ENCODE measurements around the gene XXYLT1. TPM values are rescaled to one million over a fixed set of nuclear protein-coding genes. Genes with fewer than 3 reads are reported as not detected.

Gene XXYLT1
- total RNA-seq, 1 donor from 2014 or later = 10.5 TPM

GRCh38 chr3:195160908-195161434 is 110.0 kb downstream of the XXYLT1 start:
- no peak for DNase-seq (ENCODE audit: low read depth)
- no peaks in the 10 kb centered on the region for H3K36me3 ChIP-seq (ENCODE audit: control insufficient read depth, insufficient read depth, low read length)
- no peak overlapping the region for H3K4me3 ChIP-seq (ENCODE audit: low read depth, low read length)
- FAIRE-seq = no peak
- no peaks in the 10 kb centered on the region for H3K27me3 ChIP-seq (ENCODE audit: control insufficient read depth, insufficient read depth, low read length)
- TF ChIP-seq CTCF (IDR thresholded peaks at IDR 0.05; ENCODE audit: insufficient read depth, low read length, severe bottlenecking) = no peak

GRCh38 chr3:195160257-195160898 is 110.6 kb downstream of the XXYLT1 start:
- no peaks in the 10 kb centered on the region for H3K36me3 ChIP-seq (ENCODE audit: control insufficient read depth, insufficient read depth, low read length)
- DNase-seq (ENCODE audit: low read depth) (no peak), FAIRE-seq (no peak)
- TF ChIP-seq CTCF (IDR thresholded peaks at IDR 0.05; ENCODE audit: insufficient read depth, low read length, severe bottlenecking) = no peak
- no peaks in the 10 kb centered on the region for H3K27me3 ChIP-seq (ENCODE audit: control insufficient read depth, insufficient read depth, low read length)
- H3K4me3 ChIP-seq (ENCODE audit: low read depth, low read length) = no peak overlapping the region

- H3K4me3 ChIP-seq (ENCODE audit: low read depth, low read length) = no peak overlapping the region
- H3K36me3 ChIP-seq (ENCODE audit: control insufficient read depth, insufficient read depth, low read length) = no peaks in the 10 kb centered on the region
- TF ChIP-seq CTCF (IDR thresholded peaks at IDR 0.05; ENCODE audit: insufficient read depth, low read length, severe bottlenecking) = no peak
- FAIRE-seq = no peak
- DNase-seq (ENCODE audit: low read depth) = no peak
- H3K27me3 ChIP-seq (ENCODE audit: control insufficient read depth, insufficient read depth, low read length) = no peaks in the 10 kb centered on the region
These were observed 111.2 kb downstream of the XXYLT1 start for GRCh38 chr3:195159814-195160165.

- Histone ChIP-seq H3K27me3 (ENCODE audit: control insufficient read depth, insufficient read depth, low read length) (no peaks in the 10 kb centered on the region), H3K4me3 (ENCODE audit: low read depth, low read length) (no peak overlapping the region), H3K36me3 (ENCODE audit: control insufficient read depth, insufficient read depth, low read length) (no peaks in the 10 kb centered on the region)
- DNase-seq (ENCODE audit: low read depth) (no peak), FAIRE-seq (no peak)
- TF ChIP-seq CTCF (IDR thresholded peaks at IDR 0.05; ENCODE audit: insufficient read depth, low read length, severe bottlenecking) = no peak
These were observed 111.7 kb downstream of the XXYLT1 start for GRCh38 chr3:195159117-195159813.

GRCh38 chr3:195156286-195156890 is 114.6 kb downstream of the XXYLT1 start:
- no peak for TF ChIP-seq CTCF (IDR thresholded peaks at IDR 0.05; ENCODE audit: insufficient read depth, low read length, severe bottlenecking)
- no peaks in the 10 kb centered on the region for H3K27me3 ChIP-seq (ENCODE audit: control insufficient read depth, insufficient read depth, low read length)
- no peak overlapping the region for H3K4me3 ChIP-seq (ENCODE audit: low read depth, low read length)
- DNase-seq (ENCODE audit: low read depth) = no peak
- FAIRE-seq = no peak
- no peaks in the 10 kb centered on the region for H3K36me3 ChIP-seq (ENCODE audit: control insufficient read depth, insufficient read depth, low read length)
